Calu3 (cell line): ENCODE data around the gene SNX21. TPM values are rescaled to one million over a fixed set of nuclear protein-coding genes. Genes with fewer than 3 reads are reported as not detected.

Source experiments
- BruUV-seq: library from RNA; stranded (reverse); fragments of 400-500 nt; replicated peaks from 2 replicates; lab custom pipeline; 2021; lab: Mats Ljungman, UMichigan
- CTCF ChIA-PET: fragments of 300-600 bp; sonication (Branson Sonifier 250); formaldehyde crosslinking; loops from one replicate; lab custom pipeline; 2022; ENCODE audit warnings: antibody characterized with exemption; lab: Charles Lee
- DNase-seq: peaks from one replicate; pipeline ENCODE4 v3.0.0; 2022
- H3K27ac Mint-ChIP-seq: one replicate; pipeline ENCODE4 v1.8.0; 2022; ENCODE audit warnings: mixed read lengths; ENCODE audit not compliant: unreplicated experiment
- H3K27me3 Mint-ChIP-seq: one replicate; pipeline ENCODE4 v1.8.0; 2022; ENCODE audit warnings: mixed read lengths; ENCODE audit not compliant: unreplicated experiment
- H3K36me3 Mint-ChIP-seq: one replicate; pipeline ENCODE4 v1.8.0; 2022; ENCODE audit warnings: mild to moderate bottlenecking, moderate library complexity, mixed read lengths; ENCODE audit not compliant: insufficient read depth, unreplicated experiment
- H3K4me1 Mint-ChIP-seq: one replicate; pipeline ENCODE4 v1.8.0; 2022; ENCODE audit warnings: mild to moderate bottlenecking, low read depth, mixed read lengths; ENCODE audit not compliant: unreplicated experiment
- H3K4me3 Mint-ChIP-seq: one replicate; pipeline ENCODE4 v1.8.0; 2022; ENCODE audit warnings: mild to moderate bottlenecking, low read depth, moderate library complexity, mixed read lengths; ENCODE audit not compliant: unreplicated experiment
- H3K9me3 Mint-ChIP-seq: one replicate; pipeline ENCODE4 v1.8.0; 2022; ENCODE audit warnings: low read depth, mixed read lengths; ENCODE audit not compliant: unreplicated experiment
- CTCF ChIP-seq: fragments of 200-600 bp; IDR thresholded peaks from one replicate; pipeline ENCODE4 v1.8.0; 2022; ENCODE audit warnings: antibody characterized with exemption; ENCODE audit not compliant: unreplicated experiment
- intact Hi-C: fragments of 100-400 bp; cut with micrococcal nuclease; formaldehyde crosslinking; loops from one replicate; pipeline ENCODE4 v1.10.0; 2022; ENCODE audit not compliant: unreplicated experiment
- total RNA-seq: library from RNA; stranded (reverse); gene quantifications from 2 replicates; pipeline ENCODE4 v1.2.3, GENCODE V29; 2022

The SNX21 gene
- total RNA-seq, 1 experiment from 2014 or later: 8.7 TPM

DNA sequence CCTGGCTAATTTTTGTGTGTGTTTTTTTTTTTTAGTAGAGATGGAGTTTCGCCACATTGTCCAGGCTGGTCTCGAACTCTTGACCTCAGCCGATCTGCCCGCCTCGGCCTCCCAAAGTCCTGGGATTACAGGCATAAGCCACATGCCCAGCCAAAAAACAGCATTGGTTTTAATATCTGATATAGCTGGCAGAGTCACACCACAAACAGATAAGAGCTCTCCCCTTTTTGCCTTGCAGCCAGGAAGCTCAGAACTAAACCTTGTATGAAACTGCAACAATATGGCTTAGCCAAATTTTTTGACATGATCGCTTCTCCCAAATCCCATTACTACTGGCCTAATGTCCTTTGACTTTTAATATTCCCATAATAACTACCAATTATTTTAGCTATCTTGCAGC lies 18.7 kb downstream of the SNX21 start:
- no peak for DNase-seq
- Mint-ChIP-seq H3K27ac (no peak overlapping the region), H3K27me3 (no peaks in the 10 kb centered on the region), H3K4me1 (no peaks in the 10 kb centered on the region), H3K4me3 (no peak overlapping the region), H3K36me3 (peaks cover 14% of the 10 kb centered on the region), H3K9me3 (no peaks in the 10 kb centered on the region)
- BruUV-seq: no TSS peak
- TF ChIP-seq CTCF: no peak
- intact Hi-C loops: no loop called here
- CTCF ChIA-PET: interaction anchor here (0.7 kb wide), 1 partner anchor 568 kb away, joined by 3 read pairs; no protein-coding TSS in a partner anchor

GRCh38 chr20:45853484-45853883 lies 19.9 kb downstream of the SNX21 start:
- Mint-ChIP-seq H3K27me3 (no peaks in the 10 kb centered on the region), H3K9me3 (no peaks in the 10 kb centered on the region), H3K27ac (no peak overlapping the region), H3K36me3 (peaks cover 26% of the 10 kb centered on the region), H3K4me3 (no peak overlapping the region), H3K4me1 (peaks cover 8% of the 10 kb centered on the region)
- no peak for TF ChIP-seq CTCF
- BruUV-seq: no TSS peak
- intact Hi-C loops: no loop called here
- DNase-seq: no peak
- CTCF ChIA-PET: no interaction called here

DNA sequence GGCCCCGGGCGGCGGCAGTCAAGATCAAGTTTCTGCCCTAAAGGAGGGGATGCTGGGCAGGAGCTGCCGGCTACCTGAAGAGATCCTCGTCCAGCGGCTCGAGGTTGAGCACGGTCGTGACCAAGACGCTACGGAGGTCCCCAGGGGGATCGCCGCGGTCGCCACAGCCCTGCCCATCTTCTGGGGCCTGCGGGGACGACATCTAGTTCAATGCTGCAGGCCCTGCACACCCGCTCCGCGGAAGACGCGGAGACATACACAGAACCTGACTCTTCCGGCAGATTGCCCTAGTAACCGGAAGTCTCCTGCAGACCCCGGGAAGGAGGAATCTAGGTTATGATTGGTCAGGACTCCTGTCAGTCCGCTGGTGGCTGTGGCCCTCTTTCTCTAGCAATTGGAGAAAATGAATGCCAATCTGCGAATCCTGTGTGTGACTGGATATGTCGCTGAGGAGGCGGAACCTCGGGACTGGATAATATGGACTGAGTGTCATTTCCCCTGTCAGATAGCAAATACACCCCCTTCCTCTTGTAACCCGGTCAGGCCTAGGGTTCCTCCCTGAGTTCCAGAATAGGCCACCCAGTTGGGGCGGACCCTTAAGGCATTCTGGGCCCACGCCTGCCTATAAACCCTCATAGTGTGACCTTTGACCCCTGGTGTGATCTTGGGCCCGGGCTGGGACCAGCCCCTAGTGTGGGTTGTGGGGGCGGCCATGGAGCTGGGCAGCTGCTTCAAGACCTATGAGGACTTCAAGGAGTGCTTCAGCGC lies 23.7 kb downstream of the SNX21 start, which contains the start of the genes ACOT8 and ZSWIM3:
Gene ACOT8, minus strand, starts transcription at position 279 of the 768 bp plus-strand sequence. Its CDS starts 77 bp downstream, at position 202.
Gene ZSWIM3, plus strand, starts transcription at position 501 of the 768 bp plus-strand sequence. Its CDS starts 212 bp downstream, at position 713.
- no TSS peak for BruUV-seq
- intact Hi-C loops: no loop called here
- Mint-ChIP-seq H3K36me3 (peaks cover 26% of the 10 kb centered on the region), H3K27me3 (no peaks in the 10 kb centered on the region), H3K9me3 (peaks cover 3% of the 10 kb centered on the region), H3K4me3 (peak within 1 kb of the TSS; percentile 94), H3K4me1 (peaks cover 38% of the 10 kb centered on the region), H3K27ac (peak within 1 kb of the TSS; percentile 79)
- DNase-seq: peak; percentile 99
- no peak for TF ChIP-seq CTCF
- CTCF ChIA-PET: interaction anchor here (0.6 to 1.5 kb wide), 4 partner anchors 10 to 517 kb away, joined by 3 to 6 read pairs (median 4); partner anchors contain the start of gene ZSWIM1

GRCh38 chr20:45857882-45858216 lies 24.2 kb downstream of the SNX21 start:
- Mint-ChIP-seq H3K4me1 (peaks cover 38% of the 10 kb centered on the region), H3K36me3 (peaks cover 26% of the 10 kb centered on the region), H3K4me3 (peak overlapping the region; percentile 94), H3K27me3 (no peaks in the 10 kb centered on the region), H3K9me3 (peaks cover 3% of the 10 kb centered on the region), H3K27ac (peak overlapping the region; percentile 79)
- intact Hi-C loops: no loop called here
- BruUV-seq: no TSS peak
- no peak for TF ChIP-seq CTCF
- no peak for DNase-seq
- CTCF ChIA-PET: interaction anchor here (0.6 kb wide), 1 partner anchor 517 kb away, joined by 3 read pairs; no protein-coding TSS in a partner anchor
